WTC11 (cell line): Measurements from ENCODE around the gene WNT10A. TPM values are rescaled to one million over a fixed set of nuclear protein-coding genes. Genes with fewer than 3 reads are reported as not detected.

Experiments
- ATAC-seq: fragments of 200-7000 bp; cut with Tn5 transposase; 2 replicates; pipeline ENCODE4 v1.10.0; 2021; ENCODE audit warnings: mild to moderate bottlenecking, moderate library complexity
- CTCF ChIA-PET: fragments of 300-600 bp; sonication (Branson Sonifier 250); formaldehyde crosslinking; loops from one replicate; lab custom pipeline; 2021; ENCODE audit warnings: antibody characterized with exemption; lab: Charles Lee
- POLR2A ChIA-PET: fragments of 350-600 bp; sonication (Branson Sonifier 250); formaldehyde crosslinking; loops from one replicate; lab custom pipeline; 2021; ENCODE audit warnings: antibody characterized with exemption; lab: Charles Lee
- DNase-seq: peaks from one replicate; pipeline ENCODE4 v3.0.0; 2021; ENCODE audit warnings: low spot score
- H3K27ac Mint-ChIP-seq: 2 replicates; pipeline ENCODE4 v1.8.0; 2021; ENCODE audit warnings: mixed read lengths
- H3K27me3 Mint-ChIP-seq: 2 replicates; pipeline ENCODE4 v1.8.0; 2021; ENCODE audit warnings: low read depth, mild to moderate bottlenecking, moderate library complexity, mixed read lengths
- H3K36me3 Mint-ChIP-seq: 2 replicates; pipeline ENCODE4 v1.8.0; 2021; ENCODE audit warnings: mixed read lengths
- H3K4me1 Mint-ChIP-seq: 2 replicates; pipeline ENCODE4 v1.8.0; 2022; ENCODE audit warnings: mixed read lengths
- H3K4me3 Mint-ChIP-seq: 2 replicates; pipeline ENCODE4 v1.8.0; 2021; ENCODE audit warnings: mild to moderate bottlenecking, moderate library complexity, mixed read lengths
- H3K9me3 Mint-ChIP-seq: 2 replicates; pipeline ENCODE4 v1.8.0; 2021; ENCODE audit warnings: mixed read lengths
- CBFB ChIP-seq: sonication (generic); formaldehyde crosslinking; IDR thresholded peaks from 2 replicates; pipeline ENCODE4 v1.8.1; 2022; ENCODE audit warnings: mild to moderate bottlenecking, low read depth, missing genetic modification reagents
- FOXP4 ChIP-seq: sonication (generic); formaldehyde crosslinking; IDR thresholded peaks from 2 replicates; pipeline ENCODE4 v1.8.0; 2022; ENCODE audit warnings: mild to moderate bottlenecking, missing genetic modification reagents
- JAZF1 ChIP-seq: fragments of 250-450 bp; sonication (Bioruptor Pico); IDR thresholded peaks from 2 replicates; pipeline ENCODE4 v1.9.0; 2021; ENCODE audit warnings: moderate library complexity, mild to moderate bottlenecking, inconsistent platforms
- KAT7 ChIP-seq: sonication (generic); formaldehyde crosslinking; IDR thresholded peaks from 2 replicates; pipeline ENCODE4 v1.8.1; 2023; ENCODE audit warnings: missing genetic modification reagents, mild to moderate bottlenecking, borderline replicate concordance
- NFE2L1 ChIP-seq: sonication (generic); formaldehyde crosslinking; IDR thresholded peaks from 2 replicates; pipeline ENCODE4 v1.8.1; 2023; ENCODE audit warnings: missing genetic modification reagents
- NFYB ChIP-seq: sonication (generic); formaldehyde crosslinking; conservative IDR thresholded peaks from 2 replicates; pipeline ENCODE4 v1.8.0; 2022; ENCODE audit warnings: low read depth, missing genetic modification reagents
- OVOL2 ChIP-seq: fragments of 250-450 bp; sonication (Bioruptor Pico); IDR thresholded peaks from 2 replicates; pipeline ENCODE4 v1.9.0; 2021; ENCODE audit warnings: mild to moderate bottlenecking, borderline replicate concordance
- PRRX2 ChIP-seq: fragments of 250-450 bp; sonication (Bioruptor Pico); IDR thresholded peaks from 2 replicates; pipeline ENCODE4 v1.8.0; 2021; ENCODE audit warnings: mild to moderate bottlenecking
- RELA ChIP-seq: sonication (generic); formaldehyde crosslinking; IDR thresholded peaks from 2 replicates; pipeline ENCODE4 v1.8.1; 2022; ENCODE audit warnings: missing genetic modification reagents, mild to moderate bottlenecking, borderline replicate concordance
- SMAD3 ChIP-seq: sonication (generic); formaldehyde crosslinking; IDR thresholded peaks from 2 replicates; pipeline ENCODE4 v1.8.0; 2022; ENCODE audit warnings: missing genetic modification reagents, mild to moderate bottlenecking, borderline replicate concordance
- TP53 ChIP-seq: sonication (generic); formaldehyde crosslinking; IDR thresholded peaks from 2 replicates; pipeline ENCODE4 v1.8.1; 2023; ENCODE audit warnings: mild to moderate bottlenecking, missing genetic modification reagents
- USF2 ChIP-seq: sonication (generic); formaldehyde crosslinking; IDR thresholded peaks from 2 replicates; pipeline ENCODE4 v1.8.1; 2023; ENCODE audit warnings: mild to moderate bottlenecking, missing genetic modification reagents, moderate library complexity
- ZNF396 ChIP-seq: fragments of 250-450 bp; sonication (Bioruptor Pico); IDR thresholded peaks from 2 replicates; pipeline ENCODE4 v1.8.0; 2021; ENCODE audit warnings: mild to moderate bottlenecking, moderate library complexity, borderline replicate concordance
- ZNF416 ChIP-seq: fragments of 250-450 bp; sonication (Bioruptor Pico); IDR thresholded peaks from 2 replicates; pipeline ENCODE4 v1.9.0; 2021; ENCODE audit warnings: mild to moderate bottlenecking, inconsistent platforms
- ZNF425 ChIP-seq: fragments of 250-450 bp; sonication (Bioruptor Pico); conservative IDR thresholded peaks from 2 replicates; pipeline ENCODE4 v1.9.0; 2021; ENCODE audit warnings: mild to moderate bottlenecking
- total RNA-seq: library from RNA; stranded (reverse); gene quantifications from 3 replicates; pipeline ENCODE4 v1.2.3, GENCODE V29; 2021
- TF ChIP-seq, protein P1 (sequence below): sonication (generic); formaldehyde crosslinking; IDR thresholded peaks from 2 replicates; pipeline ENCODE4 v1.8.1; 2022; ENCODE audit warnings: low read depth, mild to moderate bottlenecking, moderate library complexity, missing genetic modification reagents, borderline replicate concordance
- TF ChIP-seq, protein P2 (sequence below): sonication (generic); formaldehyde crosslinking; IDR thresholded peaks from 2 replicates; pipeline ENCODE4 v1.8.1; 2023; ENCODE audit warnings: mild to moderate bottlenecking, missing genetic modification reagents, moderate library complexity
- TF ChIP-seq, protein P3 (sequence below): fragments of 250-450 bp; sonication (Bioruptor Pico); IDR thresholded peaks from 2 replicates; pipeline ENCODE4 v2.1.2; 2022; ENCODE audit warnings: mild to moderate bottlenecking, moderate library complexity
- TF ChIP-seq, protein P4 (sequence below): fragments of 250-450 bp; sonication (Bioruptor Pico); IDR thresholded peaks from 2 replicates; pipeline ENCODE4 v1.9.0; 2021; ENCODE audit warnings: moderate library complexity, mild to moderate bottlenecking, inconsistent platforms, borderline replicate concordance

Gene WNT10A
- total RNA-seq, 1 experiment from 2014 or later, result not detected

DNA sequence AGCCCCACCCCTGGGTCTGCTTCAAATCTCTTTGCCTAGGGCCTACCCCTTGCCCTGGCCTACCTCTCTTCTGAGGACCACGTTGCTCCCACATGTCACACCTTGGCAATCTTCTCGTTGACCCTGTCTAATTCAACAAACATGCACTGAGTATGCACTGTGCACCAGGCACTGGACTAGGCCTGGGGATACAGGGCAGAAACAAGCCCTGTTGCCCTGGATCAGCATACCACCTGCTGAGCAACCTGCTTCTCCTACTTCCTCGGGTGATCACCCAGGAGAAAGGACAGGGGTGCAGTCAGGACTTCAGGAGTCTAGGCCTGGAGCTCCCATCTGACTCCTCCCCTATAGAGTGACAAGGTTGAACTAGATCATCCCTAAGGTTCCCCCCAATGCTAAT is 9.7 kb downstream of the WNT10A start (continued):
- TF ChIP-seq, protein P1, sequence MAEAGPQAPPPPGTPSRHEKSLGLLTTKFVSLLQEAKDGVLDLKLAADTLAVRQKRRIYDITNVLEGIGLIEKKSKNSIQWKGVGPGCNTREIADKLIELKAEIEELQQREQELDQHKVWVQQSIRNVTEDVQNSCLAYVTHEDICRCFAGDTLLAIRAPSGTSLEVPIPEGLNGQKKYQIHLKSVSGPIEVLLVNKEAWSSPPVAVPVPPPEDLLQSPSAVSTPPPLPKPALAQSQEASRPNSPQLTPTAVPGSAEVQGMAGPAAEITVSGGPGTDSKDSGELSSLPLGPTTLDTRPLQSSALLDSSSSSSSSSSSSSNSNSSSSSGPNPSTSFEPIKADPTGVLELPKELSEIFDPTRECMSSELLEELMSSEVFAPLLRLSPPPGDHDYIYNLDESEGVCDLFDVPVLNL (CRISPR knock-in tag), result no peak
- TF ChIP-seq, protein P2, sequence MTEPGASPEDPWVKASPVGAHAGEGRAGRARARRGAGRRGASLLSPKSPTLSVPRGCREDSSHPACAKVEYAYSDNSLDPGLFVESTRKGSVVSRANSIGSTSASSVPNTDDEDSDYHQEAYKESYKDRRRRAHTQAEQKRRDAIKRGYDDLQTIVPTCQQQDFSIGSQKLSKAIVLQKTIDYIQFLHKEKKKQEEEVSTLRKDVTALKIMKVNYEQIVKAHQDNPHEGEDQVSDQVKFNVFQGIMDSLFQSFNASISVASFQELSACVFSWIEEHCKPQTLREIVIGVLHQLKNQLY (CRISPR knock-in tag), result no peak
- TF ChIP-seq PRRX2 (CRISPR knock-in tag) (no peak), SMAD3 (CRISPR knock-in tag) (no peak)

DNA sequence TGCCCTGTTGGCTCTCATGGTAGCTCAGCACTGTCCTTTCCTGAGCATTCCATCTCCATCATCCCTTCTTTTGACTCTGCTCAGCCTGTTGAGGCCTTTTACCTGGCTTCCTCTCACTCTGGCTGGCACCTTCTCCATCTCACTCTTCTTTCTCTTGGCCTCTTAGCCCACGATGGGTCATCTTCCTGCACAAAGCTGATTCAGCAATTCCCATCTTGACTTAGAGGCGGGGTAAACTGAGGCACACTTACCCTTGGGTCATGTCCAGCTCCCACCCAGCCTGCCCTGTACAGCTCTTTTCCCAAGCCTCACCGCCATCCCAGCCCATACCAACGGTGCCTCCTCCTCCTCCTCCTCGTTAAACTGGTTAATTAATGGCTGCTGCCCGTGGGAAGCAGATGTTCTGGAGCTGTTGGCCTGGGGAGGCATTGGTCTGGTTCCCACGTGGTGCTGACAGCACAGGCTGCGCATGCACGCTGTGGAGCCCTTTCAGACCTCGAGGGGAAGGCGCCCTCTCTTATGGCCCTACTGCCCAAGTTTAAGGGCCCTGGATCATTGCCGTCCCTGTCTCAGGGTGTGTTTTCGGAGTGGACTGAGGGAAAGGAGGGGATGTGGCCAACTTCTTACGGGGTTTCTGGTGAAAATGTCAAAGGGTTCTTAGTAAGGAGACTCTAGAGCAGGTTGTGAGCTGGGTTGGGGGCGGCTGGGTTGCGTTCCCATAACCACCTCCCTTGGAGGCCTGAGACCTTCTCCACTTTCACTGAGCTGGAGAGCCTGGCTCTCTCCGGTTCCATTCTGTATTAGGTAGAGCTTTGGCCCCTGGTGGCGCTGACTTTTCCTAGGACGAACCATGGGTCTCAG is 10.9 kb downstream of the WNT10A start:
- peaks cover 99% of the 10 kb centered on the region for H3K27me3 Mint-ChIP-seq
- TF ChIP-seq OVOL2 (CRISPR knock-in tag), result no peak
- no peak for TF ChIP-seq TP53 (CRISPR knock-in tag)
- no peak for TF ChIP-seq ZNF425 (CRISPR knock-in tag)
- no peak for TF ChIP-seq RELA (CRISPR knock-in tag)
- TF ChIP-seq, protein P3, sequence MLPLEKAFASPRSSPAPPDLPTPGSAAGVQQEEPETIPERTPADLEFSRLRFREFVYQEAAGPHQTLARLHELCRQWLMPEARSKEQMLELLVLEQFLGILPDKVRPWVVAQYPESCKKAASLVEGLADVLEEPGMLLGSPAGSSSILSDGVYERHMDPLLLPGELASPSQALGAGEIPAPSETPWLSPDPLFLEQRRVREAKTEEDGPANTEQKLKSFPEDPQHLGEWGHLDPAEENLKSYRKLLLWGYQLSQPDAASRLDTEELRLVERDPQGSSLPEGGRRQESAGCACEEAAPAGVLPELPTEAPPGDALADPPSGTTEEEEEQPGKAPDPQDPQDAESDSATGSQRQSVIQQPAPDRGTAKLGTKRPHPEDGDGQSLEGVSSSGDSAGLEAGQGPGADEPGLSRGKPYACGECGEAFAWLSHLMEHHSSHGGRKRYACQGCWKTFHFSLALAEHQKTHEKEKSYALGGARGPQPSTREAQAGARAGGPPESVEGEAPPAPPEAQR (CRISPR knock-in tag), result no peak
- TF ChIP-seq, protein P4, sequence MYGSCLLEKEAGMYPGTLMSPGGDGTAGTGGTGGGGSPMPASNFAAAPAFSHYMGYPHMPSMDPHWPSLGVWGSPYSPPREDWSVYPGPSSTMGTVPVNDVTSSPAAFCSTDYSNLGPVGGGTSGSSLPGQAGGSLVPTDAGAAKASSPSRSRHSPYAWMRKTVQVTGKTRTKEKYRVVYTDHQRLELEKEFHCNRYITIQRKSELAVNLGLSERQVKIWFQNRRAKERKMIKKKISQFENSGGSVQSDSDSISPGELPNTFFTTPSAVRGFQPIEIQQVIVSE, result no peak
- TF ChIP-seq, protein P1 (CRISPR knock-in tag), result no peak
- no peak for TF ChIP-seq JAZF1 (CRISPR knock-in tag)
- TF ChIP-seq, all 79 proteins: peak for 0
- no peaks in the 10 kb centered on the region for H3K36me3 Mint-ChIP-seq
- peaks cover 15% of the 10 kb centered on the region for H3K4me1 Mint-ChIP-seq
- ATAC-seq, result no peak
- DNase-seq, result peak; percentile 6
- ChIA-PET CTCF (interaction anchor here (0.6 to 9.5 kb wide), 10 partner anchors 11 to 1820 kb away, joined by 3 to 422 read pairs (median 5); partner anchors contain the start of gene WNT10A), POLR2A (interaction anchor here (0.6 to 0.9 kb wide), 2 partner anchors 70 to 81 kb away, joined by 3 to 5 read pairs; no protein-coding TSS in a partner anchor)
- H3K9me3 Mint-ChIP-seq, result no peaks in the 10 kb centered on the region
- no peak overlapping the region for H3K27ac Mint-ChIP-seq
- H3K4me3 Mint-ChIP-seq, result no peak overlapping the region

DNA sequence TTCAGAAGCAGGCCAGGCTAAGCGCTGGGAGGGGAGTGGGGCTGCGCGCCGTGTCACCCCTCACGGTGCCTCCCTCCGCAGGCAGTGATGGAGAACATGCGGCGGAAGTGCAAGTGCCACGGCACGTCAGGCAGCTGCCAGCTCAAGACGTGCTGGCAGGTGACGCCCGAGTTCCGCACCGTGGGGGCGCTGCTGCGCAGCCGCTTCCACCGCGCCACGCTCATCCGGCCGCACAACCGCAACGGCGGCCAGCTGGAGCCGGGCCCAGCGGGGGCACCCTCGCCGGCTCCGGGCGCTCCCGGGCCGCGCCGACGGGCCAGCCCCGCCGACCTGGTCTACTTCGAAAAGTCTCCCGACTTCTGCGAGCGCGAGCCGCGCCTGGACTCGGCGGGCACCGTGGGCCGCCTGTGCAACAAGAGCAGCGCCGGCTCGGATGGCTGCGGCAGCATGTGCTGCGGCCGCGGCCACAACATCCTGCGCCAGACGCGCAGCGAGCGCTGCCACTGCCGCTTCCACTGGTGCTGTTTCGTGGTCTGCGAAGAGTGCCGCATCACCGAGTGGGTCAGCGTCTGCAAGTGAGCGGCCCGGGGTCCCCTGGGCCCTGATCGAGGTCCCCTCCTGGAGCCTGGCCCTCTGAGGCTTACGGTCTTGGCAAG is 12.2 kb downstream of the WNT10A start:
- Mint-ChIP-seq H3K4me3 (peak overlapping the region; percentile 61), H3K27ac (no peak overlapping the region), H3K27me3 (peaks cover 99% of the 10 kb centered on the region), H3K4me1 (peaks cover 15% of the 10 kb centered on the region), H3K36me3 (no peaks in the 10 kb centered on the region), H3K9me3 (no peaks in the 10 kb centered on the region)
- POLR2A ChIA-PET, result interaction anchor here (0.9 kb wide), 1 partner anchor 69 kb away, joined by 3 read pairs; no protein-coding TSS in a partner anchor
- DNase-seq, result peak; percentile 72
- CTCF ChIA-PET, result interaction anchor here (0.6 to 9.5 kb wide), 21 partner anchors 10 to 182 kb away, joined by 3 to 422 read pairs (median 5); partner anchors contain the start of genes TTLL4 and WNT10A
- ATAC-seq, result peak; percentile 61
- TF ChIP-seq ZNF416 (CRISPR knock-in tag) (no peak), OVOL2 (CRISPR knock-in tag) (no peak), CBFB (CRISPR knock-in tag) (peak; percentile 42; the same call in 1 of the 2 replicates), FOXP4 (CRISPR knock-in tag) (no peak; the same call in 1 of the 2 replicates), NFYB (CRISPR knock-in tag) (no peak), KAT7 (CRISPR knock-in tag) (no peak), ZNF396 (CRISPR knock-in tag) (no peak), NFE2L1 (no peak), USF2 (0 out of 2 replicates have a peak, but pooled peaks have one; percentile 7)
